GM23248 (cell line): Measurements from ENCODE around the gene FMN2. TPM values are rescaled to one million over a fixed set of nuclear protein-coding genes. Genes with fewer than 3 reads are reported as not detected.

Experiments
- DNase-seq: peaks from one replicate; pipeline ENCODE4 v3.0.0-alpha.2; 2015
- H2AFZ ChIP-seq: fragments of 200-600 bp; sonication (generic); 2 replicates; pipeline ENCODE4 v1.6.1; 2016; ENCODE audit warnings: antibody characterized with exemption
- H3F3A ChIP-seq: fragments of 200-600 bp; sonication (generic); 2 replicates; pipeline ENCODE4 v1.6.1; 2016; ENCODE audit warnings: mild to moderate bottlenecking, antibody characterized with exemption, mixed run types; ENCODE audit not compliant: insufficient read depth
- H3K27ac ChIP-seq: fragments of 200-600 bp; sonication (generic); 2 replicates; pipeline ENCODE4 v1.5.1; 2016; ENCODE audit warnings: mild to moderate bottlenecking
- H3K27me3 ChIP-seq: fragments of 200-600 bp; sonication (generic); replicated peaks from 2 replicates; pipeline ENCODE4 v1.6.1; 2016; ENCODE audit warnings: mild to moderate bottlenecking; ENCODE audit not compliant: insufficient read depth
- H3K36me3 ChIP-seq: fragments of 200-600 bp; sonication (generic); 2 replicates; pipeline ENCODE4 v1.6.1; 2016; ENCODE audit warnings: low read depth, mild to moderate bottlenecking
- H3K4me1 ChIP-seq: fragments of 200-600 bp; sonication (generic); 2 replicates; pipeline ENCODE4 v1.6.1; 2016; ENCODE audit warnings: mild to moderate bottlenecking; ENCODE audit not compliant: insufficient read depth
- H3K4me2 ChIP-seq: fragments of 200-600 bp; sonication (generic); one replicate; pipeline ENCODE4 v1.6.1; 2016; ENCODE audit warnings: mild to moderate bottlenecking; ENCODE audit not compliant: unreplicated experiment
- H3K4me3 ChIP-seq: fragments of 200-600 bp; sonication (generic); 2 replicates; pipeline ENCODE4 v1.5.1; 2016; ENCODE audit warnings: mild to moderate bottlenecking
- H3K79me2 ChIP-seq: fragments of 200-600 bp; sonication (generic); 2 replicates; pipeline ENCODE4 v1.6.1; 2016; ENCODE audit warnings: mild to moderate bottlenecking; ENCODE audit not compliant: insufficient read depth
- H3K9ac ChIP-seq: fragments of 200-600 bp; sonication (generic); 2 replicates; pipeline ENCODE4 v1.6.1; 2016; ENCODE audit warnings: mild to moderate bottlenecking
- H3K9me2 ChIP-seq: fragments of 200-600 bp; sonication (generic); 2 replicates; pipeline ENCODE4 v1.6.1; 2016; ENCODE audit warnings: mixed run types, mild to moderate bottlenecking, moderate library complexity; ENCODE audit not compliant: insufficient read depth
- H3K9me3 ChIP-seq: fragments of 200-600 bp; sonication (generic); one replicate; pipeline ENCODE4 v1.6.1; 2017; ENCODE audit warnings: low read depth
- H4K20me1 ChIP-seq: fragments of 200-600 bp; sonication (generic); 2 replicates; pipeline ENCODE4 v1.6.0; 2016; ENCODE audit not compliant: insufficient read depth
- EZH2 ChIP-seq: fragments of 200-600 bp; sonication (generic); IDR thresholded peaks from 2 replicates; pipeline ENCODE4 v1.6.1; 2018; ENCODE audit warnings: antibody characterized with exemption, mild to moderate bottlenecking; ENCODE audit not compliant: insufficient read depth, poor library complexity, severe bottlenecking
- EZH2phosphoT487 ChIP-seq: fragments of 200-600 bp; sonication (generic); IDR thresholded peaks from 2 replicates; pipeline ENCODE4 v1.6.1; 2018; ENCODE audit warnings: antibody characterized with exemption, moderate library complexity, mild to moderate bottlenecking, low read depth; ENCODE audit not compliant: insufficient read depth
- WGBS, 2 experiments: methylation state at CpG; one replicate each; pipeline ENCODE4 v1.1.6; 2015 to 2017; ENCODE audit warnings: low lambda C conversion rate in 2 of 2, low coverage in 1 of 2; ENCODE audit errors: missing lambda C conversion rate in 2 of 2; 5-methylcytosine and 5-hydroxymethylcytosine counted together
- in situ Hi-C: fragments of 300-500 bp; cut with MboI; formaldehyde crosslinking; loops from 2 replicates; pipeline ENCODE4 v1.15.0; 2020
- polyA plus RNA-seq: library from polyadenylated mRNA; unstranded; fragments of >200 nt; fragmentation: Nextera tagmentation; extraction: Ambion mirVana; gene quantifications from 2 replicates; pipeline ENCODE4 v1.2.1, GENCODE V29; 2016
- total RNA-seq: library from RNA; depleted of rRNA; stranded (reverse); fragments of >200 nt; shearing (Covaris generic); gene quantifications from 2 replicates; pipeline ENCODE4 v1.2.3, GENCODE V29; 2014

FMN2 gene
- total and polyA plus RNA-seq, 2 experiments from 2014 or later: 78.2 to 114 TPM

DNA sequence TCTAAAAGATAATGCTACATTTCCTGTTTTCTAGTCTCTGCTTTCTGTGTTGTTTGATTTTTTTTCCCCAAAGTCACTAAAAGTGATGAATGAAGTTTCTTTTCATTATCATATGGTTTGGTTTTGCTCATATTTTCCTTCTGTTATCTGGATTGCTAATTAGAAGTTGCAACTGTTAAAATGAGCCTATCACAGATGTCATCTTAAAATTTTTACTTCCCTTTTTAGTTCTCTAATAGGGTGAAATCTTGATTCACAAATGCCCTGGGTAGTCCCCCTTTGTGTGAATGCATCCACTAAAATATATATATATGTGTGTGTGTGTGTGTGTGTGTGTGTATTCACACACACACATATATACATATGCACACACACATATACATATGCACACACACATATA lies 376.2 kb downstream of the FMN2 start:
- Histone ChIP-seq H3K27me3 (no peaks in the 10 kb centered on the region), H3K9me2 (no peaks in the 10 kb centered on the region), H3K9ac (no peak overlapping the region), H2AFZ (no peak overlapping the region), H3K4me3 (no peak overlapping the region), H3K9me3 (no peaks in the 10 kb centered on the region), H3K27ac (no peak overlapping the region), H3K79me2 (peaks cover 19% of the 10 kb centered on the region; the same call in 1 of the 2 replicates), H3K36me3 (peaks cover 20% of the 10 kb centered on the region; the same call in 1 of the 2 replicates), H3F3A (peaks cover 24% of the 10 kb centered on the region; the same call in 1 of the 2 replicates), H3K4me2 (no peak overlapping the region), H4K20me1 (no peaks in the 10 kb centered on the region), H3K4me1 (peaks cover 19% of the 10 kb centered on the region)
- TF ChIP-seq EZH2phosphoT487: no peak
- TF ChIP-seq EZH2: no peak
- no peak for DNase-seq
- in situ Hi-C loops: no loop called here

GRCh38 chr1:240468656-240469055 lies 377.0 kb downstream of the FMN2 start:
- H3K9me2 ChIP-seq: no peaks in the 10 kb centered on the region
- H3K27me3 ChIP-seq: no peaks in the 10 kb centered on the region
- 0 out of 2 replicates have a peak overlapping the region, but pooled peaks have one; percentile 36 for H2AFZ ChIP-seq
- 0 out of 2 replicates have a peak, but pooled peaks cover 17% of the 10 kb centered on the region for H3F3A ChIP-seq
- H3K9me3 ChIP-seq: no peaks in the 10 kb centered on the region
- peak; percentile 41 for DNase-seq
- H4K20me1 ChIP-seq: no peaks in the 10 kb centered on the region
- peaks cover 11% of the 10 kb centered on the region; the same call in 1 of the 2 replicates for H3K79me2 ChIP-seq
- no peak overlapping the region for H3K4me3 ChIP-seq
- H3K9ac ChIP-seq: no peak overlapping the region
- H3K36me3 ChIP-seq: peaks cover 25% of the 10 kb centered on the region; the same call in 1 of the 2 replicates
- 17 to 18% methylated on average over 7 of the region's 7 CpGs for WGBS, 2 experiments
- in situ Hi-C loops: no loop called here
- H3K27ac ChIP-seq: peak overlapping the region; percentile 17; the same call in 1 of the 2 replicates
- peaks cover 20% of the 10 kb centered on the region for H3K4me1 ChIP-seq
- TF ChIP-seq EZH2phosphoT487 (no peak), EZH2 (no peak)
- no peak overlapping the region for H3K4me2 ChIP-seq

DNA sequence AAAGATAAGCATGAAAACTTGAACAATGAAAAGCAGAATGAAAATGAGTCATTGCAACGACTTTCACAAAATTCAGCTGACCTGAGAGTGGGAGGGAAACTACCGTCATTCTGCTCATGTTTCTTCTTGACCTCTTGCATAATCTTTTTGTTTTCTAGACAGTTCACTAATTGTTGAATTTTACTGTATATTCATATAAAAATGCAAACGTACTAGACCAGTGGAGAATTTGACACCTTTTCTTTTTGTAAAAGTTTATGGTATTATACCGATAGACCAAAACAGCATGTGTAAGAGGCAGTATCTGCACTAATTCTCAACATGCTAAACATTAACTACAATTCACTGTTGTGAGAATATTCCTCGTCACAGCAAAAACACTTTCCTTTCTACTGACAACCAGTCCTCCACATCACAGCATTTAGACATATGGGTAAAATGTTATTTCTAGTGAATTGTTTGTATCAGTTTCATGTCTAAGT lies 382.5 kb downstream of the FMN2 start:
- H3K9me2 ChIP-seq: no peaks in the 10 kb centered on the region
- in situ Hi-C loops: no loop called here
- no peak for TF ChIP-seq EZH2phosphoT487
- no peak for TF ChIP-seq EZH2
- peaks cover 10% of the 10 kb centered on the region; the same call in 1 of the 2 replicates for H3K79me2 ChIP-seq
- no peaks in the 10 kb centered on the region for H3K9me3 ChIP-seq
- H2AFZ ChIP-seq: no peak overlapping the region
- peak overlapping the region; percentile 46 for H3K27ac ChIP-seq
- H4K20me1 ChIP-seq: no peaks in the 10 kb centered on the region
- H3F3A ChIP-seq: peaks cover 25% of the 10 kb centered on the region
- DNase-seq: peak; percentile 78
- H3K4me2 ChIP-seq: no peak overlapping the region
- no peak overlapping the region for H3K4me3 ChIP-seq
- H3K36me3 ChIP-seq: peaks cover 46% of the 10 kb centered on the region; the same call in 1 of the 2 replicates
- no peaks in the 10 kb centered on the region for H3K27me3 ChIP-seq
- WGBS, 2 experiments: 58 to 61% methylated on average over 5 of the region's 5 CpGs
- H3K4me1 ChIP-seq: peaks cover 12% of the 10 kb centered on the region
- no peak overlapping the region for H3K9ac ChIP-seq

- no peak overlapping the region for H3K9ac ChIP-seq
- in situ Hi-C loops: no loop called here
- no peak overlapping the region for H3K4me2 ChIP-seq
- H3K27ac ChIP-seq: no peak overlapping the region
- H3K9me3 ChIP-seq: no peaks in the 10 kb centered on the region
- WGBS, 2 experiments: 97 to 98% methylated on average over 4 of the region's 4 CpGs
- no peaks in the 10 kb centered on the region for H4K20me1 ChIP-seq
- peaks cover 12% of the 10 kb centered on the region for H3K4me1 ChIP-seq
- H3F3A ChIP-seq: peaks cover 39% of the 10 kb centered on the region
- H3K36me3 ChIP-seq: peaks cover 37% of the 10 kb centered on the region; the same call in 1 of the 2 replicates
- no peak for DNase-seq
- H2AFZ ChIP-seq: no peak overlapping the region
- no peaks in the 10 kb centered on the region for H3K79me2 ChIP-seq
- no peak overlapping the region for H3K4me3 ChIP-seq
- no peak for TF ChIP-seq EZH2
- no peak for TF ChIP-seq EZH2phosphoT487
- no peaks in the 10 kb centered on the region for H3K9me2 ChIP-seq
- no peaks in the 10 kb centered on the region for H3K27me3 ChIP-seq
Observed at GRCh38 chr1:240475832-240476231, 384.1 kb downstream of the FMN2 start.
